Fibroblast of upper back skin (primary cell): ENCODE measurements around the gene HK1.
A peak's percentile ranks its signal among the peaks of the same experiment; 100 is the strongest.

Experiments
- DNase-seq: peaks from one replicate; pipeline ENCODE4 v3.0.0-alpha.2; 2013

HK1 gene

DNA sequence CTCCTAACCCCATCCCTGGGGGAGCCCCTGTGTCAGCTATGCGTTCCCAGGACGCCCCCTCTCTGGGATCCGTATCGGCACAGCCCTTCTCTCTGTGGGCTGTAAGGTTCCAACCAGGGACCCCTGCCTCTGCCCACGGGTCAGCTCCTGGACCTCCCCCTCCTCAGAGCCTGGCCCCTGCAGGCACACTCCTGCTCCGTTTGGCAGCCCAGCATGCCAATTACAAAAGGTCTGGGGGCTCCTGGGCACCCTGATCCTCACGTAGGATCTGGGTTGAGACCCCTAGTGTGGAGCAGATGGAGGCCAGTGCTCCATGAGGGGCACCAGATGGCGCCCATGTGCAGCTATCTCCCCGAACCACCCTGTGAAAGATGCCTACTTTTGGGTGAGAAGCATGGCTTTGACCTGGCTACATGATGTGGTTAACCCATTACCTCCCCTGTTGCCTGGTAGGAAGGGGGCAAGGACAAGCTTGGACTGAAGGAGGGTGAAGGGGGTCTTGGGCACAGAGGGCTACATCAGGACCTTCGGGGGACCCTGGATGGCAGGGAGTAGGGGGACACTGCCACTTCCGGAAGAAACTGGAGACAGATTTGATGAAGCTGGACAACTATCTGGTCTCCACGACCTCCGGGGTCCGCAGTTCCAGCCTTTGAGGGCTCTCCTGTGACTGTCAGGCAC, 129.5 kb downstream of the HK1 start:
- no peak for DNase-seq

DNA sequence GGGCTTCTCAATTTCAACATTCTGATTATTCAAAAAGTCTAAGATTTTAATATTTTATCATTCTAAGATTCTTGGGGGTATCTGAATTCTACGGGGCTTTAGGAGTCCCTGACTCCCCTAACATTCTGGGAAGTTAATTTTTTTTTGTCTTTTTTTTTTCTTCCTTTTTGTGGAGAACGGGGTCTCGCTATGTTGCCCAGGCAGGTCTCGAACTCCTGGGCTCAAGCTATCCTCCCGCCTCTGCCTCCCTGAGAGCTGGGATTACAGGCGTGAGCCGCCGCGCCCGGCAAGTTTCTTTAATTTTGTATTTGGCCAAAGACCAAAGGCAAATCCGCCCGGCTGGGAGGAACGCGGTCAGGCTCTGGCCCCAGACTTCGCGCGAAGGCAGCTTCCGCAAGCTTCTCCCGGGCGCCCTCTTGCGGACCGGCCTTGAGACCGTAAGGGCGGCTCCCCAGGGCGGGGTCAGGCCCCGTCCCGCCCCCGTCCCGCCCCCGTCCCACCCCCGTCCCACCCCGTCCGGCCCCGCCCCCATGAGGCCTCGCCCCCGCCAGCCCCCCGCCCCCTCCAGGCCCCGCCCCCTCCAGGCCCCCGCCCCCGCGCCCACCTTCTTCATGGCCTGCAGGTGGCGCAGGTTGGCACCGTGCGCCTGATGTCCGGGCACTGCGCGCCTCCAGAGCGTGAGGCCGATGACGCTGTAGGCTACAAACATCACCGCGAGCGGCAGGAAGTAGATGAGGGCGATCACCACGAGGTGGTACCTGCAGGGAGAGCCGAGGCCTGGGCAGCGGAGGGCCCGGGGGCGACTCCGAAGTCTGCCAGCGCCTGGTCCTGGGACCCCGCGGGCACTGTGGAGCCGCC, 130.3 kb downstream of the HK1 start:
- peak; percentile 93 for DNase-seq

DNA sequence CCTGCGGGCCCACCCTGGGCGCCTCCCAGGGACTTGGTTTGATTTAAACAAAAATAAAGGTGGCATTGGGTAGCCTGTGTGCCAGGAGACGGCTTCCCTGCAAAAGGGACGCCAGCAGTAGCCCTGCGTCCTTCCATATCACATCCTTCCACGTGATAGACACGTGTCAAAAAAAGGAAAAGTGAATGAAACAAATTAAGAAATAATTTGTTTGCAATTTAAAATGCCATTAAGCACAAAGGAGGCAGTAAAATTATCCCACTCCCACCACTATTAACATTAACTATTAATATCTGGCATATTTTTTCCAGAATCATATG, 130.8 kb downstream of the HK1 start:
- no peak for DNase-seq

DNA sequence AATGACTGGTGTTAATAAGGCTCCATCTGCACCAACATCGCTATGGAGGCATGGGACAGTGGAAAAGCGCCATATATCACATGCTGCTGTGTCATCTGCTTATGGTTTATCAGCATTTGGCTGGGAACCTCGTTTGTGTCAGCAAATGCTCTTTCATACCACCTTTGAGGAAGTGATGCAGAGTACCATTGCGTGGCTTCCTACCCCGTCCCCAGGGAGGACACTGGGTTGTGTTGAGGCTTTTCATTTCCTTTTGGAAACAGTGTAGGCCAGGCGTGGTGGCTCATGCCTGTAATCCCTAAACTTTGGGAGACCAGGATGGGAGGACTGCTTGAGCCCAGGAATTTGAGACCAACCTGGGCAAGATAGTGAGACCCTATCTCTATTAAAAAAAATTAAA, 131.7 kb downstream of the HK1 start:
- no peak for DNase-seq

DNA sequence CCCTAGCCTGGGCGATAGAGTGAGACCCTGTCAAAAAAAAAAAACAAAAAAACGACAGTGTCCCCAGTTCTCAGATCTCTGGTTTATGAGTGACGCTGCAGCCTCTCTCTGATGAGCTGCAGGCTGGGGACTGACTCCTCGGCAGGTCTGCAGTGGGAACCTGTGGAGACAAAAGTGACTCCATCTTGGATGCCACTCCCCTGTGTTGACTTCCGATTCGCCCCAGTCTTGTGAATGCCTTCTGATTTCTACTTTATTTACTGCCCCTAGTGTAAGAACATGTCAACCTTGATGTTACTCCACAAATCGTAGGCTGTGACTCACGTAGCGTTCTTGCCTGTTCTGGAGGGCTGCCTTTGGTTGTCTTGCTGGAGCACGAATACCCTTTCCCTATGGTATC, 132.2 kb downstream of the HK1 start:
- DNase-seq, result no peak

DNA sequence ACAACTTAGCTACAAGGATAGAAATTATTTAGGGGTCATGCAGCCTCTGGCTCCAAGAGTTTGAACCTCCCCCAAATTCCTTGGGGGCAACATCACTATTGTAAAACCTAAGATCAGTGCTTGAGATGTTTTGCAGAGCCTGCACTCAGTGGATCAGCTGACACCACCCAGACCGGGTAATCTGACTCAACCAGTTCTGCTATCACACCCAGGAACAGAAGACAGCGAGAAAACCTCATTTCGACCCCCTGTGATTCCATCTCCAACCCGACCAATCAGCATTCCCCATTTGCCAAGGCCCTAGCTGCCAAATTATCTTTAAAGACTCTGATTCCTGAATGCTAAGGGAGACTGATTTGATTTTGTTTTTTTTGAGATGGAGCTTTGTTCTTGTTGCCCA, 133.2 kb downstream of the HK1 start:
- no peak for DNase-seq

DNA sequence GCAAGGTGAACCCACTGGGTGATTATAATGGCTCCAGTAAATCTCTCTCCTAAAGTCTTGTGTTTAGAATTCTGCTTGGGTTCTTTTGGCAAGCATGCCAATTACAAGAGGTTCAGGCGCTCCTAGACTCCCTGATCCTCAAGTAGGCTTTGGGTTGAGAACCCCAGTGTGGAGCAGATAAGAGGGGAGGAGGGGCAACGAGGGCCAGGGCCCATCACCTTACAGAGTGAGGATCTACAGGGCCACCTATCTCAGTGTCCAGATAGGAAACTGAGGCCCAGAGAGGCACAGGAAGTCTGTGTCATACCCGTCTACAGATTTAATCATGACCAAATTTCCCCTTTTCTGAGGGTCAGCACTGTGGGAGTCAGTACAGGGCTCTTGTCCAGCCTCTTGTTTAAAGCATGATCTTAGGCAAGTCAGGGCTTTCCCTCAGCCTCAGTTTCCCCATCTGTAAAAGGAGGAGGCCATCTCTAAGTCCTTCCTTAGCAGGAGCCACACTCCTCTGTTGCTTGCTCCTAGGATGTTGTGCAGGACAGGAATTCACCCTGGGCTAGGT, 134.0 kb downstream of the HK1 start:
- no peak for DNase-seq

DNA sequence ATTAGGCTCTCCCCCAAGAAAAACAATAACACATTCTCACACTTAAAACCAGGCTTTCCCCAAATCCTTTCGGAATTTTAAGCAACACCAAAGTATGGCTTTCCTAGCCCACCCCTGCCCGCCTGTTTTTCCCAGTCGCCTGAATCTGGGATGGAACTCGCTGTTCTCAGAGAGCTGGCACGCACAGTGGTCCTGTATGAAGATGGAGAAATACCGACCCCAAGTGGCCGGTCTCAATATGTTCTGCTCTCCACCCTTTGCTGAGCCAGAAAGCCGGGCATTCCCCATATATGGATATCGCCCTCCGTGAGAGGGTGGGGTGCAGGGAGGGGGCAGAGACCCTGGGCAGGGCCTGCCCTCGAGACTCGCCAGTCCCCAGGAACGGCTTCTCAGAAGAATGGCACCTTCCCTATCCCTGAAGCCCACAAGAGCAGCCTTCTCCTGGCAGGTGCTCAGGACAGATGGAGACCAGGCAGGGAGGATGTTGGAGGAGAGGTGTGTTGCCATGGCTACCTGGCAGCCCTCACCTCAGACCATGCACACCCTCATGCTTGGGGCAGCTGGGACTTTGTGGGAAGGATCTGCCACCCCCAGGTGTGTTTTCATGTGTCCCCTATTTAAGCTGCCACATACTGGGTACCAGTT, 135.0 kb downstream of the HK1 start:
- peak; percentile 70 for DNase-seq

DNA sequence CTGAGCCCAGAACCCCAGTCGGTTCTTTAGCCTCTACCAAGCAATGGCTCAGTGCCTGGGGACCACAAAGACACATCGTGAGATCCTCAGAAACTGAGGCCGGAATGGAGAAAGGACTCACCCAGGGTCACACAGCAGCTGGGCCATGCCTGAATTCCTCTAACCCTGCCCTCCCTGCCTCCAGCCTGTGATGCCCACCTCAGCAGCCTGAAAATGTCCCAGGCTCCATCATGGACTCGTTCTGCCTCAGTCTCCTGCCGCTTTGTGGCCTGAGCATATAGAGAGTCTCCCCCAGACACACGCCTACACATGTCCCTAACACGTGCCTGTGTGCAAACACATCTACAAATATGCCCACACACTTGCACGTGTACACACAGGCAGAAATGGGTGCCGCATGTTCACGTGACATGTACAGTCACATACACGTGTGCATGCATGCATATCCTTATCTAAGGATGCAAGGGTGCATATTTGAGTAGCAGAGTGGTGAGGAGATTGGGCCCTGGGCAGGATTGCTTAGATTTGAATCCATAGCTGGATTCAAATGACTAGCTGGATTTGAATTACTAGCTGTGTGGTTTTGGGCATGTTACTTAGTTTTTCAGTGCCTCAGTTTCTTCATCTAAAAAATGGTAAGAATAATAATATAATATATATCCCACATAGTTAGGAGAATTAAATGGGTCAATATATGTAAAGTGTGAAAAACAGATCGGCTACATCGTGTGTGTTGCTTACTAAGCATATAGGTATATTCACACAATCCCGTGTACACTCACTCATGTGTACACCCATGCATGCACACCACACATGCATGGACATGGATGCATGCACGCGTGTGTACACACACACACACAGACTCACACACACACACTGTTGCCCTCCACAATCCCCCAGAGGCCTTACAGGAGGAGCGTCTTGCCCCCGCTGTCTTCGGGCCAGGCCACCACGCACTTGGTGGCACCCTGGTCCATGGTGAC, 136.0 kb downstream of the HK1 start:
- DNase-seq, result no peak

DNA sequence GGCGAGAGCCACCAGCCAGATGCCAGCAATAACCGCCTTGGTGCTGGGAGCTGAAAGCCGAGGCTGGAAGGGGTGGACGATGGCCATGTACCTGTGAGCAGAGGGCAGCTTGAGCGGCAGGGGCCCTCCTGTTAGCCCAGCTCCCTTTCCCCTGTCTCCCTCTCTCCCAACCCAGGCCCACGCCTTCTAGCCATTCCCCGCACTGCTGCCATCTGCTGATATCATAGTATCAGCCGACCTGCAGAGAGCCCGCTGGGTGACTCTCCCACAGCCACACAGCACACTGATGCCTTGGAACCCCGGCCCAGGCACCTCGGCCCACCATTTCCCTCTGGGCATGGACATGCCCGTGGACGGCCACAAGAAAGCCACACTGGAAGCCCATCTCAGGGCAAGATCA, 136.8 kb downstream of the HK1 start:
- no peak for DNase-seq

DNA sequence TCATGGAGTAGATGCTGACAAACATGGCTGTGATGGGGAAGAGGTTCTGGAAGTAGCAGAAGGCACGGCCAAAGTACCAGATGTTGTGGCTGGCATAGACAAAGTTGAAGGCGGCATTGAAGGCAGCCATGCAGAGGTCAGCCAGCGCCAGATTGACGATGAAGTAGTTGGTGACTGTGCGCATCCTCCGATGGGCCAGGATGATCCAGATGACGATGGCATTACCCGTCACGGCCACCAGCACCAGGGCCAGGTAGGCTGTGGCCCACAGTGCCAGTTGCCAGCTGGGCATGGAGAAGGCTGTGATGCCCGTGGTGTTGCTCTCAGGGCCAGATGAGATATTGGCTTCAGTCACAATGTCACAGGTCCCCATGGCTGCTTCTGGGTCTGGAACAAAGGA, 137.7 kb downstream of the HK1 start:
- no peak for DNase-seq

DNA sequence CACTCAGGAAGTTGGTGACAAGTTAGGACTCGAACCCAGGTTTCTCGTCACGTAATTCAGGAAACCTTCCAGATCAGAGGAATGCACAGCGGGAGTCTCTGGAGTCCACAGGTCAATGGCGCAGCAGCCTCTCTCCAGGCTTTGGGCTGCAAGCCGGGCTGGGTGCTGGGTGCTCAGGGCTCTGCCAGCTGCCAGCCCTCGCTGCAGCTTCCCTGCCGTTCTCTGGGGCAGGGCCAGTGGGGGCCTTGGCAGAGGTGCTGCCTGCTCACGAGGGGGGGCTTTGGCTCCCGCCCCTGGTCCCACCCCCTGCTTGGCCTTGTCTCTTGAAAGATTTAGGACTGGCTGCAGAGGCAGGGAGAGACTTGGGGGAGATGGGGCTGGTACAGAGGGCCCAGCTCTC, 138.4 kb downstream of the HK1 start, which contains the start of gene TACR2:
Gene TACR2 (minus strand): TSS at position 224 of the 400 bp plus-strand sequence. CDS start 595 bp downstream, outside the sequence.
- DNase-seq, result no peak

DNA sequence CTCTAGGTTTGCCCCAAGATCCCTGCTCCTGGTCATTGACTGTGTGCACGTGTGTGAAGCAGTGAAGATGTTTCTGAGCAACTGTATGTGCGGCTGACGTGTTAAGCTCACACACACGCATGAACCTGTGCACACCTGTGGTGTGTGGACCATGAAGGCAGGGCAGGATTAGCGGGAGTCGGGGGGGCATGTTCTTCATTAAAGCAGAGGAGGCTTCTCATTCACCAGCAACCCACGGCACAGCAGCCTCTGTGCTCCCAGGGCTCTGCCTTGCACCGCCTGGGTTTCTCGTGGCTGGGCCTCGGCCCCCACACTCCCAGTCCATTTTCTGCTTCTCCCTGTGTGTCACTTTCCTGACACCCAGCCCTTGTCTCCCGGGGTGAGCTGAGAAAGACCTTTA, 139.2 kb downstream of the HK1 start:
- no peak for DNase-seq

DNA sequence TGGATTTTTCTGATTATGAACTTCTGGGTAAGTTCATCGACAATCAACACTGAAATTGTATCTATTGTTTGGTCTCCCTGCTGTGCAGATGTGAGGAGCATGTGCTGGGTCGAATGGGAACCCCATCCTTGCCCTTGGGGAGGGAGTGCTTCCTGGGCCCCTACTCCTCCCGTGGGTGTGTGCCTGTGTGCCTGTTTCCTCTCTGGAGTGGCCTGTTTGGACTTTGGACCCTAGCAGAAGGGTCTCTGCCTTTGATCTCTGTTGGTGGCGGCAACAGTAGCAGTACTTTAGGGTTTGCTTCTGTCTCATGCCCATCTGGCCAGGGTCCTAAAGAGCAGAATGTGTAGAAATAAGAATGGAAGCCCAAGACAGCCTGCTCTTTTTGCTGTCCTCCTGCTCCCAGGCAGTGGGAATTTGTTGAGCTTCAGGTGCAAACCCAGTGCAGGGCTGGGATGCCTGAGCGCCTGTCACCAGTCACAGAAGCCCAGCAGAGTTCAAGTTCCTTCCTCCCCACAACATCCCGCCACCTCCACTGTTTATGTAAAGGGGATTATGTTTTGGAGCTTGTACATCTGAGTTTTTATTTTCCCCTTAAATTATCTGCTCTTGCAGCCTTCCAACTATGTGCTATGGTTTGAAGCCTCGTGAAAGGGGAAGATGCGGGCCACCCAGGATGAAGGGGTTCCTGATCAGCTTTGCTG, 139.9 kb downstream of the HK1 start:
- no peak for DNase-seq

DNA sequence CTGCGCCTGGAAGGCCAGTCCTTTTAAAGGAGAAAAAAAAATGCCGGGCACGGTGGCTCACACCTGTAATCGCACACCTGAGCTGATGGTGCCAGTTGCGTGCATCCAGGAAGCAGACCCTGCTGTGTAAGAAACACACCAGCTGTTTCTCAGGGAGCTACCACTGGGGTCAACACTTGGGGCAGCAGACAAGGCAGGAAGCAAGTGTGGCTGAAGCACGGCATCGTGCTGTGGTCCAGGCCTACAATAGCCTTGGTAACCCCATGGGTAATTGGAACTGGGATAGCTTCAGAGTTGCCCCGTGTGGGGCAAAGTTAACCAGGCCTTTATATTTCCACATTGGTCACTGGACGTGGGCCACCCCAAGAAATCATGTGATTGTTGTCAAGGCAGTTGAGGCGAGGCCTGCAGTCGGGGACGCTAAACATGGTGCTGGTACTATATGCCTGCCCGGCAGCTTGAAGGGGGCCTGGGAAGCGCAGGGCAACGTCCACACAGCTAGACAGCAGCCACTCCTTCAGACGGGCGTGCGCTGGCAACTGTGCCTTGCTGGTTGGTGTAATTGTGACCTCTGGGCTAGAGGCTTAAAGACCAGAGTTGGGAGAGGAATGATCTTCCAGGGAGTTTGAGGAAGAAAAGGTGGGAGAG, 140.9 kb downstream of the HK1 start:
- DNase-seq, result no peak

DNA sequence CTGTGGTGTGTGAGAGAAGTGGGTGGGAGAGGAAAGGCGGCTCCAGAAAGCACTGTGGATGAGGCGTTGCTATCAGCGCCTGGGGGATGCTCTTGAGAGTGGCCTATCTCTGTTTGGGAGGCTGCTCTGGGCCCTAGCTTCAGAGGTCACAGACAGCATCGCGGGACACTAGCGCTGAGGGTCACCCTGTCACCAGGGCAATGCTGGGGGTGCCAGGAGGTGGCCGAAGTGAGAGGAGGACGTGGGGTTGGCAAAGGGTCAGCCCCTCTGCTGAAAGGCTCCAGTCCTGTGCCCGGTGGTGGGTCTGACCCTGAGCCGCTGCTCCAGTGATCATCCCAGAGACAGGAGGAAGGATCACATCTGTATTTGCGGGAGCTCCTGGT, 141.4 kb downstream of the HK1 start:
- DNase-seq, result no peak

DNA sequence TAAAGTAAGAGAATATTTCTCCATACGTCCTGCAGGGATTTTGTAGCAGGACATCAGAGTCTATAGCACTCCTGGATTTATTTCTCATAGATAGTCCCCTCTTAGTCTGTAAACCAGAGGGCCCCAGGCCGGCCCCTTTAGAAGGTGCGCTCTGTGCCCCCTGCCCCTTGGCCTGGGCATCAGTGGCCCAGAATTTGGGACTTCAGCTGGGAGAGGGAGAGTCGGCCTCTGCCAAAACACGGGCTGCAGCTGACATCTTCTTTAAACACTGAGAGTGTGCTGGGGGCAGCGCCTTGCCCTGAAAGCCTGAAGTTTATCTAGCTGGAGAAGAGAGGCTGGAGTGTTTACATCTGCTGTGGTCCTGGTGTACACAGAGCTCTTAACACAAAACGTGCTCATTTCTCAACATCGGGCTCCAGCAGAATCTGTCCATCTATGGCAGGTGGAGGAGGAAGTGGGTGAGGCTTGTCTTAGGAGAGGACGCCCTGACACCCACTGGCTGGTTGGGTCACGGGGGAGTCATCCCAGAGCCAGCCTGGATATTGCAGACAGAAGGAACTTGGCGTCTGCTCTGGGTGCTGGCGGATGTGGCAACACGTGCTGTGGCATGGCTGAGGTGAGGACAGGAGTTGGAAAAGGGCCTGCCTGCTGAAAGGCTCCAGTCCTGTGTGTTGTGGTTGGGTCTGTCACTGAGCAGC, 143.5 kb downstream of the HK1 start:
- no peak for DNase-seq

DNA sequence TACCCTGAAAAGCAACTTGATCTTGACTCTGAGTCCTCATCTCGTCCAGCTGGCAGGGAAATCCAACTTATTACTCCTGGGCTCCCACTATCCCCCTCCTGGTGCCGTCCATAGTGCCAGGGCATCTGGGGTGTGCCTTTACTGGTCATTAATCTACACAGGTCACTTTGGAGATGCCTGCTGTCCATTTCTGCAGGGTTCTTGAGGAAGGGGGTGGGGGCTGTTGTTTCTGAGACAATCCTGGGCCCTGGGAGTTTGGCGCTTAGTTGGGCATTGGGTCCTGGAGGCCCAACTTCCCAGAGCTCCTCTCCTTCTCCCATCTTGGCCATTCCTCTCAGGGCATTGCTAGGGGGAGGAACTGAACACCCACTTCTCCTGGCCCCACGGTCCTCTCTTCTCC, 144.4 kb downstream of the HK1 start:
- no peak for DNase-seq

DNA sequence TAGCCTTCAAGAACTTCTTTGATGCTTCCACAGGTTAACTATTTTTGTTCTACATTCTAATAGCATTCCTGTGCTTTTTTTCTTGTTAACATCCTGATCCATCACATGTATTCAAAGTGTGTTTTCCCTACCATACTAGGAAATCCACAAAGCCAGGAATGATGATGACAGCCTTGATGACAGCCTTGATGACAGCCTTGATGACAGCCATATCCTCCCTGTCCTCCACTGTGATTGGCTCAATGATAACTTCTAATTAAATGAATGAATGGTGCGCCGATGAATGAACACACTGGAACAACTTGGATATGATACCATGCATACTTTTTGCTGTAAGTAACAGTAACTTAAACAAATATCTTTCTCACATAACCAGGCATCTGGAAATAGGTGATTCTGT, 146.7 kb downstream of the HK1 start:
- DNase-seq, result peak; percentile 39

DNA sequence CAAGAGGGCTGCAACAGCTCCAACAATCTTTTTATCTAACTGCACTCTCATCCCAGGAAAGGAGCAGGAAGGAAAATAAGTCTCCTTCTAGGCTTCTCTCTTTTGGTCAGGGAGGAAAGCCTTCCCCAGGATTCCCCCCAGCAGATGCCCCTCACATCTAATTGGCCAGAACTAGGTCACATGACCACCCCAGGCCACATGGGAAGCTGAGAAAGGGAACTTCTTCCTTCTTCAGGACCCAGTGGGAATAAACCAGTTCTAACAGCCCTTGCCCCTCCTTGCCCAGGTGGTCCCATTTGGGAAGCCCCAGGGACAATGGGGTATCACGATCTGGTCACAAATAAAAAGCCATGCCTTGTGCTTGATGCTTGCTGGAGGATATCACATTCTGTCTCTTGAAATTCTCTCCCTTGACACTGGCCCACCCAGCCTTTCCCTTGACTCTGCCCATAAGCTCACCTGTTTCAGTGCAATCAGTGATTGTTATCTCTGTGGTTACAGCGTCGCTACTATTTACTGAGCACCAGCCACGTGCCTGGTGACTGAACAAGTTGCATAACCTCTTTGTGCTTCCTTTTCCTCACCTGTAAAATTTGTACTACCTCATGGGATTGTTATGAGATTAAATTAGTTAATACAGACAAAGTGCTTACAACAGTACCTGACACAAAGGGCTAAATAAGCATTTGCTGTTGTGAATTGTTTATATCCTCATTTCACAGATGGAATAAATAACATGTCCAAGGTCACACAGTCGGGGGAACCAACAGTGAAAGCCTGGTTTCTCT, 147.4 kb downstream of the HK1 start:
- DNase-seq, result no peak
